HG03064 (cell line): Measurements from ENCODE around the gene HHAT.
"Not testable (repeated sequence)": the region's sequence is repeated elsewhere in the genome, so short reads cannot be mapped to it uniquely, and the experiment has no call there.

Experiments
- ATAC-seq: cut with Tn5 transposase; IDR thresholded peaks from one replicate; pipeline ENCODE4 v1.9.1; 2021; ENCODE audit warnings: low read depth; ENCODE audit not compliant: unreplicated experiment

The HHAT gene

DNA sequence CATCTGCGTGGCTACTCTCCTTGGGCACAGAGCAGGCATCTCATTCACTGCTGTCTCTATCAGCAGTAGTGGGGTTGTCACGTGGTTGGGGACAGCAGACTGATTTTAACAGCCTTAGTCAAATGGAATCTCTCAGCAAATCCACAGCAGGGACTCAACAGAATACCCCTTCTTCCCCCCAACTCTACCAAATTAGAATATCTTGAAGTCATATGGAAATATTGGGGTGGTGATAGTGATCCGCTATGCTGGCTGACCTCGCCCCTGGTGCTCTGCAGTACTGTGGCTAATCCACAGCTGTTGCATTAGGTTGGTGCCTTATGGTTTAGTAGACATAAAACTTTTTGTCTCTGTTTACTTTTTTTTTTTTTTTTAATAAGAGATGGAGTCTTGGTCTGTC, 23.9 kb downstream of the HHAT start:
- ATAC-seq, result no peak

DNA sequence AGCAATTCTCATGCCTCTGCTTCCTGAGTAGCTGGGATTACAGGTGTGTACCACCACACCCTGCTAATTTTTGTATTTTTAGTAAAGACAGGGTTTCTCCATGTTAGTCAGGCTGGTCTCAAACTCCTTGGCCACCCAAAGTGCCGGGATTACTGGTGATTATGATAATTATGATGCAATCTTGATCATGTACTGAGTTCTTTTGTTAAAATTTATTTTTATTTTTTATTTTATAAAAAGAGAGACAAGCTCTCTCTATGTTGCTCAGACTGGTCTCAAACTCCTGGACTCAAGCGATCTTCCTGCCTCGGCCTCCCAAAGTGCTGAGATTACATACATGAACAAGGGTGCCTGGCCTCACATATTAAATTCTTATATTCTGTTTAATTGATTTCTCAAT, 25.6 kb downstream of the HHAT start:
- not testable (repeated sequence) for ATAC-seq

DNA sequence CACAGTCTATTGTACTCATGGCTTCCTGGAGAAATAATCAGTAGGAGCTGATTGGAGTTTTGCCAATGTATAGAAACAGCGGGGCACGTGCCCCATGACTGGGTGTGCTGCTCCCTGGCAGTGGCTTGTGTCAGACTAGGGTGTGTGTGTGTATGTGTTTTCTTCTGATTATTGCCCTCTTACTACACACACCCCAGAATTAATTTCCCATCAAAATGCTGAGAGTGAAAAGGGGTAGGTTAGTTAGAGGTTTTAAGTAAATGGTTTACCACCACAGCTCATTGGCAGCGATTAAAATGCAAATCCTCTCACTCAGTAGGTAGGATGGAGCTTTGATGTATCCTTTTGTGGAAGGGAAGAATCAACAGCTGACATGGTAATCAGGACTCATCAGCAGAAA, 29.9 kb downstream of the HHAT start:
- ATAC-seq, result no peak

DNA sequence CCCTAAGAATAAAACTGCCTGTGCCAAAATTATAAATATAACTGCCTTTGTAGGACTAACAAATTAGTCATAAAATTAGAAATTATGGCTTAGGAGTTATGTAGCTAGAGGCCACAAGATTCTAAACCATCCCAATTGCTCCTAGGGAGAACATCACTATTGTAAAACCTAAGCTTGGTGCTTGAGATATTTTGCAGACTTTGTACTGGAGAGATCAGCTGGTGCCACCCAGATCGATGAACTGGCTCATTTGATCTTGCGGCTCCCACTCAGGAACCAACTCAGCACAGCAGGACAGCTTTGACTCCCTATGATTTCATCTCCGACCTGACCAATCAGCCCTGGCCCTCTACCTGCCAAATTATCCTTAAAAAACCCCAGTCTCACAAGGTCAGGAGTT, 30.6 kb downstream of the HHAT start:
- no peak for ATAC-seq

DNA sequence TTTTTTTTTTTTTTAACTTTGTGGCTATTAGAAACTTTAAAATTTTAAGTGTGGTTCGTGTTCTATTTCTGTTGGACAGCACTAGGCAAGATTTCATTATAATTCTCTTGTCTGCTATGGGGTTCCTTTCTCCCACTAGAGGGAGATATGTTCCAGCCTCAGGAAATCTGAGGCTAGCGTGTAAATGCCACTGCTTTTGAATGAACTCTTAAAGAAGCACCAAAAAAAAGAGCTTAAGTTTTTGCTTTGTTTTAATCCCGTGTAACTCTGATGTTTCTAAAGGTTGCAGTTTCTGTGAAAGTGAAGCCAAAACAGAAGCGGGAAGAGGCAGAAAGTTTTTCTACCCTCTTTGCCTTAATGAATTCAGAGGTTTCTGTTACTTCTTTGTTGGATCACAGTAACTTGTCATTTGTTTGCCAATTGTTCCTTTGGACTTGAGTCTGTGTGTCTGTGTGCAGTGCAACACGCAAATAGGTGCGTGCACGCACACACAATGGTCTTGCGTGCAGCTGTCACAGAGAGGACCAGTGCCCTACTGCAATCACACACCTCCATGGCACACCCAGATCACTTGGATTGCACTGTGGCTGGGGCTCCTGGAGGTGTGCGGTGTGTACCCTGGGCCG, 32.3 kb downstream of the HHAT start:
- no peak for ATAC-seq

DNA sequence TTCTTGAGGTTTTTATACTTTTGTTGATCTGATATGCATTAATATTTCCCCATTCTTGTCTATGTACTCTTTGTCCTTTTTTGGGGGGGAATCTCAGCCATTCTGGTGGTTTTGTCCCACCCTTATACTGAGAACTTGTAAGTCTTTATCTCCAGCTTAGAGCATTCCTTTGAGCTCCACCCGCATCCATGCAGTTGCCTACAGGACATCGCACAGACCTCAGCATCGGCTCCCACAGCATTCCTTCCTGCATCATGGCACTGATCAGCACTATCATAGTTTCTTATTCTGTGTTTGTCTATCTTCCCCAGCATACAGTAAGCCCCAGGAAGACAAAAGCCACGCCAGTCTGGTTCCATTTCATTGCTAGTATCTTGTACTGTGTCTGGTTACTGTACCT, 33.0 kb downstream of the HHAT start:
- ATAC-seq, result no peak

DNA sequence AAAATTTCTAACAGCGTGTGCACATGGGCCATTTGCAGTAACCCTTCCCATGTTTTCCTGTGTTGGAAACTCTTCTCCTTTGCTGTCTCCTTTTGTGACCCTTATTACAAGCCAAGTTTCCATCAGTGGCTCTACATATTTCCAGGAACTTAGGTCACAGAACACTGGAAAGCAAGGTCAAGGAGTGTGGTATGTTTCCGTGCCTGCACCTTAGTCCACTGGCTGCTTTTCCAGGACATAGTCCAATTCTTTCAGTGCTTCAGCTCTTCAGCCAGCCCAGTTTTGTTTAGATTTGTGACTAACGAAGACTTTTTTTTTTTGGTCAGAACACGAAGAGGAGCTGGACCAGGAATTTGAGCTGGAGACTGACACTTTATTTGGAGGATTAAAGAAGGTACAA, 33.8 kb downstream of the HHAT start:
- ATAC-seq, result no peak

DNA sequence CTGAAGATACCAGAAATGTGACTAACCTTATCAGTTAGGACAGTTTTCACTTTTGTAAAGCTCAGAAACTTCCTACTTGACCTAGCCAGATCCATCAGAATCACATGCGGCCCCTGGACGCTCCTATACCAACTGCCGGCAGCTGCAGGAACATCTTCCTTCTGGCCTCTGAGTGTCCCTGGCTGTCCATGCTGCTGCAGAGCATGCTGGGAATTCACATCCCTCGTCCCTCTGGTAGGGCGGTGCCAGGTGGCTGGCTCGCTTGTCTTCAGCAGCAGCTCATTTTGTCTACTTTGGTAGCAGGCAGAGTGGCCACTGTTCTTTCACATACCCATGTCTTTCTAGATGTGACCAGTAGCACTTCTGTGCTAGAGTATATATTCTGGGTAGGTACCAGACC, 34.4 kb downstream of the HHAT start:
- no peak for ATAC-seq

DNA sequence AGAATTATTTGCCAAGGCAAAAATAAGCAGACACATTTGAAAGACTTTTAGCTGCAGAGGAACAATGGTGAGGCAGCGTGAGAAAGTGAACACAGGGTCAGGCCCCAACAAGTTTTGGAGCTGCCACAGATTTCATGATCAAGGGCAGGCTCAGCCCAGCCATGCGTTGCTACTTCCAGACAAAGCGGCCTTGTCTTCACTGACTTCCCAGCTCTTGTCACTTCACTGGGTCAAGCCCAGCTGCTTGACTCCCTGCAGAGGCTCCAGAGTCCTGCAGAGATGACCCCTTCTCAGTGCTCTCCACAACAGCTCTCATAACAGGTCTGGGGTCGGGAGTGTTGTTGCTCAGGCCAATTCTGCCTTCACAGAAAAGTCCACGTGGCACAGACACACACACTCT, 35.8 kb downstream of the HHAT start:
- ATAC-seq, result no peak

DNA sequence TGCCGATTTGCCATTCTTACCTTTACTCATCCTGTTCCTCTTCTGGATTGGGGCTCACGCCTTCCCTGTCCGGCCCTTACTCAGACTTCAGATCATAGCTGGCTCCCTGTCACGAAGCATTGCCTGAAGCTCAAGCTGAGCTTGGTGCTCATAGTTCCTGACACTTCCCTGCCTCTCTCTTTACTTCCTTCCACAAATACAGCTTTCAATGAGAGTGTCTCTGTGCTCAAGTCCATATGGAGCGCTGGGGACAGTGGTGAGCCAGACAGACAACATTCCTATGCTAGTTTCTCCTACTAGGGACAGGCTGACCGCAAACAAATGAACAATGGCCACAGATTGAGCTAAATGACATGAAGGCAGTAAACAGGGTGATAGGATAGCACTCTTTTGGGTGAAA, 38.1 kb downstream of the HHAT start:
- no peak for ATAC-seq

DNA sequence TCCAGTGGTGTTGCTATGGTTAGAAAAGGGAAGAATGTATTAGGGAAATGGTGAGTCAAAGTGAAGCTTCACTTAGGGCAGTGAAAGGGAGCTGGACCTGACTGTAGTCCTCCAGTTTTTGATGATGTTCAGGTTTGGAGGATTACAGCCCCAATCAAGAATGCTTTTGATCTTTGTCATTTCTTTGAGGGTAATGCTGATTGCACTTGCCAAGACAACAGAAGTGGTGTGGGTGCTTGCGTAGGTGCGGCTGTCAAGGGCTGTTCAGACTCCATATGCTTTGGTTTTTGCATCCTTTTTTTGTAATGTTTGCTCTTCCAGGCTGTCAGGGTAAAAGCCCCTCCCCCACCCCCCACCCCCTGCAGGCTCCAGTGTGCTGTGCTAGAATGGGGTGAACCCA, 38.9 kb downstream of the HHAT start:
- ATAC-seq, result no peak

DNA sequence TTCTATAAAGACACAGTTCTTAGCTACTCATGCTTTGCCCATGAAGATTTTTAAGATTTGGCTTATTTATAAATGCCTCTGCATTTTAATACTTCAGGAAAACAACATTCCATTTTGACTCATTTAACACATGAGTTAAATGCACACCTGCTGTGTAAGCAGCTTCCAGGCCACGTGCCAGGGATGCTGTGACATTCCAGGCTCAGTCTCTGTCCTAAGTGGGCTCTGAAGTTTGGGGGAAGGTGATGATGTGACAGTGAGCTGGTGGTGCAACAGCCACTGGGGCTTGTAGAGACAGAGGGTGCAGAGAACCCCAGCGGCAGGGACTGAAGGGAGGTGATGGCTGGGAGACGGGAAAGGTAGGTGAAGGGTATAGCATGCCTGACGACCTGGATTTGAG, 40.7 kb downstream of the HHAT start:
- ATAC-seq, result no peak

DNA sequence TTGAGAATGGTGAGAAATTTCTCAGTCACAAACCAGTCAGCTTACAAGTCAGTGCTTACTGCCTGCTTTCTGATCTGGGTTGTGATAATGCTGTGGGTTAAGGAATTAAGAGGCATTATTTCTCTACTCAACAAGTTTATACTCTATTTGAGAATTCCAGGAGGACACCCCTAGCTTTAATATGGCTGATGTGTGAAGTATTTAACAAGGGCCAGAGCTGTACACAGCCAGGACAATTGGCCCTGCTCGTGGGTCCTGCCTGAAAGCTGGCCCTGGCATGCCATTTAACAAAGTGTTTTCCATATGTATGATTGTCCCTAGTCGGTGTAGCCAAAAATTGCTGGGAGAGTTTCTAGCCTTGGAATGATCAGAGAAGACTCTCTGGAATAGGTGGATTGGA, 43.2 kb downstream of the HHAT start:
- ATAC-seq, result no peak

DNA sequence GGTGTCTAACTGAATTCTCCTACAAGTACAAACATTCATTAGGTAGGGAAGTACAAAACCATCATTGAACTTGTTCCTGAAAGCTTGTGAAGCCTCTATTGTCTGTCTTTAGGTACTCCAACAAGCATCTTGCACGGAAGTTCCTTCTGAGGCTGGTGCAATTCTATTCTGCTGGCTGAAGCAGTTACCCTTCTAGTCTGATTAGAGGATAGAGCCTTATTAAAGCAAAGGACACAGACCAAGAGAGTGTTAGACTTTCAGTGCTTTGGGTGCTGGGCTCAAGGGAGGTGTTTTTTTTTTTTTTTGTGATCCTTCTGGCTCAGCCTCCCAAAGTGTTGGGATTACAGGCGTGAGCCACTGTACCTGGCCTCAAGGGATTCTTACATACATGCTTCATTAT, 43.8 kb downstream of the HHAT start:
- ATAC-seq, result no peak

DNA sequence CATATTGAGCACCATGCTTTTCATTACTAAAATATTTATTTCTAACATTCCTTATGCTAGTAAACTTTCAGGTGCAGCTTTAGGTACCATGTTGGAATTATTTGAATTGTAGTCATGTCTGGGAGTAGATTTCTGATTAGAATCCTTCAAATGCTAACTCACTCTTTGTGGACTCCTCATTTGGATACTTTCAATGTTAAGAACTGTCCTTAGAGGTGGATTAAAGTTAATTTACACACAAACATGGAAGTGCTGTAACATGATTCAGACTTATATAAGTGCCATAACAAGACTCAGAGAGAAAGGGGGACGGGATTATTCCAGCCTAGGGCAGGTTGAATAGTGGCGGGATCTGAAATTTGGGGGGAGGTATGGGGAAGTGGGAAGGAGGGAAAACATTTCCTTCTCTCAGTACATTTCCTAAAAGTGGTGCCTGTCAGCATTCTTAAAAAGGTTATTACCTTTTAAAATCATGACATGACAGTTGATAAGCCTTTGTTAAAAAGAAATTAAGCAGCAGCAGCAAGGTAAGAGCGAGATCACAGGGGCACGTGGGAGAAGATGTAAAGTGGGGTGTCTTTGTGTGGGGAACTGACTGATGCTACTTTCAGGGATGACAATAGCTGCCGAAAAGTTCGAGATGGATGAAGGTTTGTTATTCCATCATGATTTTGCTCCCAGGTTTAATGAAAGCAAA, 44.4 kb downstream of the HHAT start:
- ATAC-seq, result no peak

DNA sequence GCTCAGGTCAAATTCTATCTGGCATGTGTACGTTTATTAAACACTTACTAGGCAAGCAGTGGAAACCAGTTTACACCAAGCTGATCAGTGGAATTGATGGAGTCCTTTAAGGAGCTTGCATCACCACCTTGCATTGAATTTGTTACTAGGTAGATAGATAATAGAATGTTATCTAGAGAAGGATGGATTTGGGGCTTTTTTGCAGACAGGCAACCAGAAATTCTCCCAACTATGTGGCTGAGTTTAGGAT, 44.9 kb downstream of the HHAT start:
- ATAC-seq, result no peak

DNA sequence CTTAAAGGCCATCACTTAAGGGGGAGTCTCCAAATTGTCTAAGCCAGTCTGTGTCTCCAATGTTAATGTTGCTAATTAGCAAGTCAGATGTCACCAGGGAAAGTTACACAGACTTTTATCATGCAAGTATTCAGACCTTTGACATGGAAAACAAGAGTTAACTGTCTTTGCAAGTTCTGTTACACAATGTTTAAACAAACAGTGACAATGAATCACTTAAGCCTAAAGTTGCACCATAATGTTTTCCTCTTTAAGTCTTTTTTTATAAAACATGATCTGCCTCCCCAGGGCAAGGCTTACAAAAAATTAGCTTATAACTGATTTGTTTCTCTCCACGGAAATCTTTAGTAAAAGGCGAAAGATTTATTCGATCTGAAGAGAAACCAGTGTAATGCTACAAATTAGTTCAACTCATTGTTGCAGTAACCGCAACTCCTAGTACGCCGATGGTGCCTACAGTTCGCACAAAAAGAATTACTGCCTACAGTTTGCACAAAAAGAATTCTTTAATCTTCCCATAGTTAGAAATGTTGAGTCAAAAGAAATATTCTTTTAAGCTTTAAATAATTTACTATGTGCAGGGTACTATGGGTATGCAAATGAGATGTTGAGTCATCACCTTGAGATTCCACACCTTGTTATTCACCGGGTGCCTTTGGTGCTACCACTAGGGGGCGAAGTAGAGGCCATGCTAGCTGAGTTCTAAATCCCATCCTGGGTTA, 45.3 kb downstream of the HHAT start:
- peak; percentile 73 for ATAC-seq

DNA sequence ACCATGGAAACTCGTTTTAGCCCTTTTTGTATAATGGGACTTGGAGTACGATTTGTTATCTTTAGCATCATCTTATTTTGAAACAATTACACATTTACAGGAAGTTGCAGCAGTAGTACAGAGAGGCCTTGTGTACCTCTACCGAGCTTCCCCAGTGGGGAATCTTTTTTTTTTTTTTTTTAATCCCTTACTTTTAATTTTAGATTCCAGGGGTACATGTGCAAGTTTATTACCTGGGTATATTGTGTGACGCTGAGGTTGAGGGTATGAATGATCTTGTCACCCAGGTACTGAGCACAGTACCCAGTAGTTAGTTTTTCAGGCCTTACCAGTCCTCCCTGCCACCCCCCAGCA, 45.9 kb downstream of the HHAT start:
- no peak for ATAC-seq

DNA sequence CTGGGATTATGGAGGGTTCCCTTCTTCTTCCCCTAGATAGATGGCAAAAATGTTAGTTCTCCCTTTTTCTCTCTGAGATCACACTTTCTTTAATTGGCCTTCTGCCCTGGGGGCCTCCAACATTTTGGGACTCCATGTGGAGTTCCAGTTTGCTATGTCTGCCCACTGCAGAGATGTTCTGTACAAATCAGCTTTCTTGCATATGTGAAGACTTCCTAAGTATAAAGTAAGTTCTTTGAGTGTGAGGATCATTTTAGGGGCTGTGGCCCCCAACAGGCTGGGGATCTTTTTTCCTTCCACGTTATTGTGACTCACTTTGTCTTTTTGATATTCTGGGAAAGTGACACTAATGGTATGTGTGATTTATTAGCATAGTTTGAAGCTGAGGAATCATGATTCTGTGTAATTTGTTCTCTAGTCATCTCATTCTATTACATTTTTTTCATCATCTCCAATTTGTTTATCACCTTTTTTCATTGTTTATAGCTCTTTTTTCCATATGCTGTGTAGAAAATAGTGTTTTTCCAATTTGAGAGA, 48.2 kb downstream of the HHAT start:
- no peak for ATAC-seq

DNA sequence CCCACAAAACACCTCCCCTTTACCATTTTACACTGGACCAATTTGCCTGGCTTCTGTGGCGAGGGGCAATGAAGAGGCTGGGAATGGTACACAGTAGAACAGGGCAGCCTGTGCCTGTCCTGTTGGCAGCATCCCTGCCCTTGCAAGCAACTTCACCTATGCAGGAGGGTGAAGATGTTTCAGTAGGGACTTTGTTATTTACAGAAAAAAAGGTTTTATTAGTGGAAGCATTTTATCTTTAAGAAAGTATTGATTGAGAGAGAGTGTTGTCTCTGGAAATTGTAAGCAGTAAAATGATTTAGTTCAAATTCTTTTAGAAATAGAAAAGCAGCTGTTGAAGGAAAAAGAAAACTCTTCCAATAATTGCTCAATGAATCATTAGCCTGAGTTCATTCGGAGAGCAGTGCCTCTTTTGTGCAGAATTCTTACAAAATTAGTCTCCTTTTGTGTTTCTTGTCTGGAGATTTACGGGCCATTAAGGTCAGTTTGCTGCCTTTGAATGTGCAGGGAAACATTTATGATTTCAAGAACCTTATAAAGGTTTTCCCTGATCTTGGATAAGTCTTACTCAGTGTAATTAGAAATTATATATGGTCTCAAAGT, 49.1 kb downstream of the HHAT start:
- no peak for ATAC-seq

DNA sequence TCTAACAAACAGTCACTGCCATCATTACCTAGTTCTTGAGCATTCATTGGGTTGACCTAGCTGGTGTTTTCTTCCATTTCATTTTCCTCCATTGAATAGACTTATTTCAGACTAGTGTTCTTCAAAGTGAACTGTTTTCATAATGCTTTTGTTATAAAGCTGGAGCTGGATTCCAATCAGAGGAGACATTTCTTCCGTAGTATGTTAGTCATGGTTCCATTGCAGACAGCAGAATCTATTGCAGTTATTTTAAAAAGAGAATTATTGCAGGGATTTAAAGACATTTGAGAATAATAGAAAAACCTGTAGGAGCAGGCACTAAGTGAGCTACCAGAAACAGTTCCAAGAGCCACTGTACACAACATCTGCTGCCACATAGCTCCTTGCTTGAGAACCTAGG, 50.0 kb downstream of the HHAT start:
- no peak for ATAC-seq

DNA sequence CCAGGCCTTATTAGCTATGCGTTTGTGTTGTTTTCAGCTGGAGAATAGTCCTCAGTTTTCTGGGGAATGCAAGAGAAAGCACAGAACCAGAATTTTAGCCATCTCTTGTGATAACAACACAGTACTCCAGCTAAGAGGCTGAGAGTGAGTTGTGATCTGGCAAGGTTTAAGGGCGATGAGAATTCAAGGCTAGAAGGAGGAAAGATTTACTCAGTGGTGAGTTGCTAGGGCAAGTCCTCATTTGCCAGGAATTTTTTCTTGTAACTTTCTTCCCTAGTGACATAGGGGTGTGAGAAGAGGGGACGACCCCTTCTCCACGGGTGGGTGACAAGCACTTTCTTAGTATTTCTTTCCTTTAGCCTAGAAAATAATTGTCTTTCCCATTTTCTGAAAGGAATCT, 53.2 kb downstream of the HHAT start:
- no peak for ATAC-seq
